Activated T-helper 2 cell treated with anti-CD3 and anti-CD28 coated beads, Interferon-gamma antibody, Interleukin-2, Interleukin-4, amounts not matched to agents 10 μg/mL and 5 μg/mL and 100 μg/mL, durations not matched to agents 14 hours and 24 hours and 36 hours (primary cell): Measurements from ENCODE around the gene GRM2. TPM values are rescaled to one million over a fixed set of nuclear protein-coding genes. Genes with fewer than 3 reads are reported as not detected.

Experiments
- DNase-seq: peaks from one replicate; pipeline ENCODE4 v3.0.0; 2021; ENCODE audit warnings: low spot score
- H3K27ac Mint-ChIP-seq: one replicate; pipeline ENCODE4 v1.8.0; 2021; ENCODE audit warnings: mixed read lengths
- H3K27me3 Mint-ChIP-seq: one replicate; pipeline ENCODE4 v1.8.0; 2021; ENCODE audit warnings: low read depth, mixed read lengths
- H3K36me3 Mint-ChIP-seq: one replicate; pipeline ENCODE4 v1.8.0; 2021; ENCODE audit warnings: low read depth, mixed read lengths
- H3K4me1 Mint-ChIP-seq: one replicate; pipeline ENCODE4 v1.8.0; 2021; ENCODE audit warnings: low read depth, mixed read lengths
- H3K4me3 Mint-ChIP-seq: one replicate; pipeline ENCODE4 v1.8.0; 2021; ENCODE audit warnings: low read depth, mild to moderate bottlenecking, moderate library complexity, mixed read lengths
- H3K9me3 Mint-ChIP-seq: one replicate; pipeline ENCODE4 v1.8.0; 2021; ENCODE audit warnings: mixed read lengths
- intact Hi-C: fragments of 100-400 bp; cut with micrococcal nuclease; formaldehyde crosslinking; loops from one replicate; pipeline ENCODE4 v1.15.1; 2023
- total RNA-seq: library from RNA; stranded (reverse); gene quantifications from 2 replicates; pipeline ENCODE4 v1.2.3, GENCODE V29; 2022

The GRM2 gene
- total RNA-seq, 1 donor from 2014 or later = 0.27 TPM

DNA sequence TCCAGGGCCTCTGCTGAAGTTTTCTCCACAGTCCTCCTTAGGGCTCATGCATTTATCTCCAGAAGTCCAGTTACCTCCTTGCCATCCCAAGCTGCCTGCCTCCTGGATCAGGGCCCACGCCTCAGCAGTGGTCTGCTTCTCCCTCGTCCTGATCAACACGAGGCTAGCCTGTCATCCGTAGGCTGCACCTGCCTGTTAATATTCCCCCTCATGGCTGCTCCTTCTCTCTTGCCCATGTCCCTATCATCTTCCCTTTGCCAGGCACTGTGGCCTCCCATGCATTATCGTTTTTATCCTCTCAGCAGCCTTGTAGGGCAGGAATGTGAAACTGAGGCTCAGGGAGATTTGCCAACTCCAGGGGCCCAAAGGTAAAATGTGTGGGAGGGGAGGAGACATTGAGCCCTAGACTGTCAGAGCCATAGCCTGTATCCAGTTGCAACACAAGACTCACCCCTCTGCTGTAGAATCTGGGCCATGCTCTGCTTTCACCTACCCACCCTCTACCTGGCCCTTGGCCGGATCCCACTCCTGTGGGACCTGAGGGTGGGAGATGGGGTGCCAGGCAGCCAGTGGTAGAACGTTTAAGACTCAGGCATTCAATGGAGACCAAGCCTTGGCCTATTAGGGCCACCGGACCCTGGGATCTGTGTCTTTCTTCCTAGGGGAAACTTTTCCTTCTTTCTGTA is 4.6 kb downstream of the GRM2 start:
- Mint-ChIP-seq H3K9me3 (peaks cover 4% of the 10 kb centered on the region), H3K27me3 (peaks cover 1% of the 10 kb centered on the region), H3K4me3 (no peak overlapping the region), H3K36me3 (no peaks in the 10 kb centered on the region), H3K4me1 (peaks cover 2% of the 10 kb centered on the region), H3K27ac (no peak overlapping the region)
- DNase-seq = no peak
- intact Hi-C loops = no loop called here

- intact Hi-C loops = no loop called here
- DNase-seq = no peak
- no peaks in the 10 kb centered on the region for H3K36me3 Mint-ChIP-seq
- H3K4me1 Mint-ChIP-seq = peaks cover 2% of the 10 kb centered on the region
- H3K27me3 Mint-ChIP-seq = peaks cover 1% of the 10 kb centered on the region
- H3K27ac Mint-ChIP-seq = no peak overlapping the region
- no peak overlapping the region for H3K4me3 Mint-ChIP-seq
- peaks cover 4% of the 10 kb centered on the region for H3K9me3 Mint-ChIP-seq
Observed at GRCh38 chr3:51712038-51712420, 5.2 kb downstream of the GRM2 start.

DNA sequence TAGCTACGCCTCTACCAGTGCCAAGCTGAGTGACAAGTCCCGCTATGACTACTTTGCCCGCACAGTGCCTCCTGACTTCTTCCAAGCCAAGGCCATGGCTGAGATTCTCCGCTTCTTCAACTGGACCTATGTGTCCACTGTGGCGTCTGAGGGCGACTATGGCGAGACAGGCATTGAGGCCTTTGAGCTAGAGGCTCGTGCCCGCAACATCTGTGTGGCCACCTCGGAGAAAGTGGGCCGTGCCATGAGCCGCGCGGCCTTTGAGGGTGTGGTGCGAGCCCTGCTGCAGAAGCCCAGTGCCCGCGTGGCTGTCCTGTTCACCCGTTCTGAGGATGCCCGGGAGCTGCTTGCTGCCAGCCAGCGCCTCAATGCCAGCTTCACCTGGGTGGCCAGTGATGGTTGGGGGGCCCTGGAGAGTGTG is 5.7 kb downstream of the GRM2 start:
- Mint-ChIP-seq H3K9me3 (peaks cover 4% of the 10 kb centered on the region), H3K27me3 (peaks cover 1% of the 10 kb centered on the region), H3K4me3 (no peak overlapping the region), H3K4me1 (peaks cover 2% of the 10 kb centered on the region), H3K27ac (no peak overlapping the region), H3K36me3 (no peaks in the 10 kb centered on the region)
- intact Hi-C loops = no loop called here
- no peak for DNase-seq

- Mint-ChIP-seq H3K27ac (no peak overlapping the region), H3K4me1 (peaks cover 2% of the 10 kb centered on the region), H3K9me3 (peaks cover 4% of the 10 kb centered on the region), H3K27me3 (peaks cover 1% of the 10 kb centered on the region), H3K36me3 (no peaks in the 10 kb centered on the region), H3K4me3 (no peak overlapping the region)
- DNase-seq = no peak
- intact Hi-C loops = no loop called here
Observed at GRCh38 chr3:51712963-51713362, 6.1 kb downstream of the GRM2 start.

- intact Hi-C loops = no loop called here
- H3K4me3 Mint-ChIP-seq = no peak overlapping the region
- H3K36me3 Mint-ChIP-seq = no peaks in the 10 kb centered on the region
- no peak for DNase-seq
- H3K4me1 Mint-ChIP-seq = peaks cover 4% of the 10 kb centered on the region
- H3K27ac Mint-ChIP-seq = no peak overlapping the region
- H3K27me3 Mint-ChIP-seq = no peaks in the 10 kb centered on the region
- no peaks in the 10 kb centered on the region for H3K9me3 Mint-ChIP-seq
Observed at GRCh38 chr3:51715231-51715976, 8.5 kb downstream of the GRM2 start.

- H3K4me3 Mint-ChIP-seq = no peak overlapping the region
- H3K36me3 Mint-ChIP-seq = no peaks in the 10 kb centered on the region
- no peaks in the 10 kb centered on the region for H3K27me3 Mint-ChIP-seq
- H3K9me3 Mint-ChIP-seq = no peaks in the 10 kb centered on the region
- peaks cover 7% of the 10 kb centered on the region for H3K4me1 Mint-ChIP-seq
- DNase-seq = no peak
- intact Hi-C loops = no loop called here
- no peak overlapping the region for H3K27ac Mint-ChIP-seq
Observed at GRCh38 chr3:51715977-51716294, 9.1 kb downstream of the GRM2 start.

DNA sequence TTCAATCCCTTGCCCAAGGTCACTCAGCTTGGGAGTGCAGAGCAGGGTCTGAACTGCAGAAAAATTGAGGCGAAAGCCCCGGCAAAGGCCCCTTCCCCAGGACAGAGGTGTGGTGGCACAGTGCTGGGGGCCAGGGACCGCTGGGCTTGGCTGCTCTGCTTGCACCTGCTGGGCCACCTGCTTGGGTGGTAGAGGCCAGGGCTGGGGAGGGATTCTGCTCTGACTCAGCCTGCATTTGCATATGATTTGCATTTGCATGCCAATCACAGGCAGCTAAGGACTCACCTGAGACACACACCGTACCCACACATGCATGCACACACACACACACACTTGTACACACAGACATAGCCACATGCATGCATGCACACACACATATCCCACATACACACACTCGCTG is 9.9 kb downstream of the GRM2 start:
- intact Hi-C loops = no loop called here
- no peak for DNase-seq
- Mint-ChIP-seq H3K27me3 (no peaks in the 10 kb centered on the region), H3K36me3 (no peaks in the 10 kb centered on the region), H3K9me3 (no peaks in the 10 kb centered on the region), H3K4me1 (peaks cover 15% of the 10 kb centered on the region), H3K27ac (no peak overlapping the region), H3K4me3 (no peak overlapping the region)

GRCh38 chr3:51717446-51717845 is 10.6 kb downstream of the GRM2 start:
- Mint-ChIP-seq H3K4me1 (peaks cover 16% of the 10 kb centered on the region), H3K9me3 (no peaks in the 10 kb centered on the region), H3K27ac (no peak overlapping the region), H3K27me3 (peaks cover 1% of the 10 kb centered on the region), H3K4me3 (no peak overlapping the region), H3K36me3 (no peaks in the 10 kb centered on the region)
- intact Hi-C loops = no loop called here
- no peak for DNase-seq

DNA sequence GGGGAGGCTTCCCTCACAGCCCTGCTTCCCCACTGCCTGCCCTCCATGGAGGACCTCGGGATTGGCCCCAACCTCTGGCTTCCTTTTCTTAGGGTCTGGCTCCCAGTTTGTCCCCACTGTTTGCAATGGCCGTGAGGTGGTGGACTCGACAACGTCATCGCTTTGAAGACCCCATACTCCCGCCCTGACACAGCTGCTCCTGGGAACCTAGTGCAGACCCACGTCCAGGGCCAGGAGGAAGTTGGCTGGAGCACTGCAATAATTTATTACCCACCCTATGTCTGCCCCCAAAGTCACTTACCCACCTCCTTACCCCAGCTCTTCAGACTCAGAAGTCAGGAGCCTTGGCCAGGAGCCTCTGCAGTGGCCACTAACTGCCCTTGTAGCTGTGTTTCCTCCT is 11.1 kb downstream of the GRM2 start:
- Mint-ChIP-seq H3K4me3 (no peak overlapping the region), H3K27ac (no peak overlapping the region), H3K27me3 (peaks cover 2% of the 10 kb centered on the region), H3K9me3 (no peaks in the 10 kb centered on the region), H3K4me1 (peaks cover 16% of the 10 kb centered on the region), H3K36me3 (no peaks in the 10 kb centered on the region)
- DNase-seq = no peak
- intact Hi-C loops = no loop called here

GRCh38 chr3:51718547-51719409 is 11.9 kb downstream of the GRM2 start:
- intact Hi-C loops = loop anchor here (1.0 kb wide), 1 partner anchor 82 kb away; no protein-coding TSS in a partner anchor
- Mint-ChIP-seq H3K27me3 (peaks cover 2% of the 10 kb centered on the region), H3K9me3 (no peaks in the 10 kb centered on the region), H3K27ac (no peak overlapping the region), H3K4me1 (peaks cover 16% of the 10 kb centered on the region), H3K36me3 (no peaks in the 10 kb centered on the region), H3K4me3 (no peak overlapping the region)
- DNase-seq = peak; percentile 63

GRCh38 chr3:51719410-51720025 is 12.7 kb downstream of the GRM2 start:
- H3K4me1 Mint-ChIP-seq = peaks cover 16% of the 10 kb centered on the region
- peaks cover 2% of the 10 kb centered on the region for H3K27me3 Mint-ChIP-seq
- no peak overlapping the region for H3K4me3 Mint-ChIP-seq
- H3K9me3 Mint-ChIP-seq = no peaks in the 10 kb centered on the region
- no peak overlapping the region for H3K27ac Mint-ChIP-seq
- intact Hi-C loops = loop anchor here (1.0 kb wide), 1 partner anchor 81 kb away; no protein-coding TSS in a partner anchor
- DNase-seq = no peak
- H3K36me3 Mint-ChIP-seq = no peaks in the 10 kb centered on the region

DNA sequence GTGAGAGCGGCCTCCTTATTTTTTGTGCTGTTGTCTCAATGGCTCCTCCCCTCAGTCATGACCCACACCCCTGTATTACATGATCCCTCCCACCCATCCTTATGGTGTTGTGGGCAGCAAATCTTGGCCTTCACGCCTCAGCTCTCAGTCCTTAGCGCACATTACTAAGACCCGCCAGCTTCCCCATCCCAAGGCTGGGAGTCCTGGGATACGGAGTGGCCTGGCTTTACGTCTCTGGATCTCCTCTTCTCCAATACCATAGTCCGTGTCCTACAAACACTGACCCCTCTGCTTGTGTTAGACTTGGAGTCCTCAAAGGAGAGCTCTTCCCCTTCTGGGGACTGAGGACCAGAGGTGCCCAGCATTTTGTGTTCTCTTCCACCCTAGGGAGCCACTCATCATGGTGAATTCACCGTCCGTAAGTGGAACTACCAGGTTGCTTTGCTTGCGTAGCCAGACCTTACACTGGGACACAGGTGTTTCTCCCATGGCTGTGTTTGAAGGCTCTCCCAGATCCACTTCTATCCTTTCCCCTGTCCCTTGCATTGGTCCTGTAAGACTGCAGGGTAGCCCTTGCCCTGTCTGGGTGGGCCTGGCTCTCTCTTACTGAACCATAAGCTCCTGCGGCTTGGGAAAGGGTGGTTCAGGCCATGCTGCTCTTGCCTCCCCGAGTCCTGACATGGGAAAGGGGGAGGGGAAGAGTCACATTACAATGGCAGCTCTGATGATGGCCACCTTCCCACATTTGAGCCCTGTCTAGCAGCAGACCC is 13.6 kb downstream of the GRM2 start:
- DNase-seq = no peak
- intact Hi-C loops = no loop called here
- H3K27ac Mint-ChIP-seq = no peak overlapping the region

More for the DNA sequence above, 13.6 kb downstream of the GRM2 start:
- Mint-ChIP-seq H3K4me3 (no peak overlapping the region), H3K36me3 (no peaks in the 10 kb centered on the region), H3K9me3 (no peaks in the 10 kb centered on the region), H3K27me3 (peaks cover 7% of the 10 kb centered on the region), H3K4me1 (peaks cover 16% of the 10 kb centered on the region)
